ENCODE measurements around the gene HNRNPD. TPM values are rescaled to one million over a fixed set of nuclear protein-coding genes. Genes with fewer than 3 reads are reported as not detected.
A peak's percentile ranks its signal among the peaks of the same experiment; 100 is the strongest.
"Not testable (repeated sequence)": the region's sequence is repeated elsewhere in the genome, so short reads cannot be mapped to it uniquely, and the experiment has no call there.

HNRNPD gene, protein sequence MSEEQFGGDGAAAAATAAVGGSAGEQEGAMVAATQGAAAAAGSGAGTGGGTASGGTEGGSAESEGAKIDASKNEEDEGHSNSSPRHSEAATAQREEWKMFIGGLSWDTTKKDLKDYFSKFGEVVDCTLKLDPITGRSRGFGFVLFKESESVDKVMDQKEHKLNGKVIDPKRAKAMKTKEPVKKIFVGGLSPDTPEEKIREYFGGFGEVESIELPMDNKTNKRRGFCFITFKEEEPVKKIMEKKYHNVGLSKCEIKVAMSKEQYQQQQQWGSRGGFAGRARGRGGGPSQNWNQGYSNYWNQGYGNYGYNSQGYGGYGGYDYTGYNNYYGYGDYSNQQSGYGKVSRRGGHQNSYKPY
- 100 to 1,000 TPM; 241 to 437 TPM for total RNA-seq

DNA sequence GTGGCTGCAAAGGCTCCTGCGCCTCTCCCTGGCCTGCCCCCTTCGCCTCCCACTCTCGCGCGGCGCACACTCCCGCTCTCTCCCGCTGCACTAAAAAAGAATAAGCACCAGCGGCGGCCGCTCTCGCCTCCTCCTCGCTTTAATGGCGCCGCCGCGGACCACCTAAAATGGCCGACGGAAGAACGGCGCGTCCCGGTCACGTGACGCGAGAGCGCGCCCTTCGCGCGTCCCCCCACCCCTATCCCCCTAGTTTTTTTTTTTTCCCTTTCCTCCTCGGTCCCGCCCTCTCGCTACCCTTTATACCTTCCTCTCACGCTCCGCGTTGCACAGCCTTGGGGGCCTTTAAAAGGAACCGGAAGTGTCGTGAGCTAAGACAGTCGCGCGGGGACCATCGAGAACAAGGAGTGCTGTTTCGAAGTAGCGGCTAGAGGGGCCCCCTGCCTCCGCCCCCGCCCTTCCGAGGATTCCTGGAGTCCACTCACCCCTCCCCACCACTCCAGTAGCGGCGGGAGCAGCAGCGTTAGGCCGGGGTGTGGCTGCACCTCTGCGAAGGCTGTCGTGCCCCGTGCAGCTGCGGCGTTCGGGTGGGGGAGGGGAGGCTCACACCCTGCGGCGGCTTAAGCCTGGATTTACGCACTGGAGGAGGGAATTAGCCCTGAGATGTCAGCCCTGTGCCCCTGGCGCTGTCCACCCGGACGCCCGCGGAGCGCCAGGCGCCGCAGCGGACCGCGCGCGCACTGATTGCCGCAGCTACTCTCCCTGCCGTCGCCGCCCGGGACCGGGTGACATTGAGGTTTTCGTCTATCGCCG, at the start of gene HNRNPD:
TSS of gene HNRNPD (minus strand) at position 176 of the 810 bp plus-strand sequence. CDS start 313 bp downstream, outside the sequence.
- Mint-ChIP-seq H3K9me3 (no peaks in the 10 kb centered on the region), H3K27ac (peak within 1 kb of the TSS; percentile 94), H3K36me3 (ENCODE audit: low read depth) (peaks cover 74% of the 10 kb centered on the region), H3K4me3 (peak within 1 kb of the TSS; percentile 100), H3K27me3 (no peaks in the 10 kb centered on the region), H3K4me1 (peaks cover 26% of the 10 kb centered on the region)
- ATAC-seq (replicated peaks): peak; percentile 89

DNA sequence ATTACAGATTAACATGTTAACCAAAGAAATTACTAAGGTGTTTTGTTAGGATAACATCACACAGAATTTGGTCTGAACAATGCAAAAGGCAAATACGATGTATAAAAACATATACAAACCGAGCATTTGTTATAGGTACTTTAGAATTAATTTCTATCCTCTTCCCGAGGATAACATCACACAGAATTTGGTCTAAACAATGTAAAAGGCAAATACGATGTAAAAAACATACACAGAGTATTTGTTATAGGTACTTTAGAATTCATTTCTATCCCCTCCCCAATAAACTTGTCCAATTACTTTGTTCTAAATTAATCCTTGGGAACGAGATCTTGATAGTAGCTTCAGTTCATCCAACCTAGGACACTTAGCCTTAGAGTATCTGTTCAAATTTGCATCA, 48.8 kb upstream of the HNRNPD start:
- ATAC-seq (replicated peaks): no peak
- Mint-ChIP-seq H3K4me3 (no peak overlapping the region), H3K9me3 (no peaks in the 10 kb centered on the region), H3K36me3 (ENCODE audit: low read depth) (peaks cover 57% of the 10 kb centered on the region), H3K4me1 (peaks cover 31% of the 10 kb centered on the region), H3K27me3 (no peaks in the 10 kb centered on the region), H3K27ac (no peak overlapping the region)

DNA sequence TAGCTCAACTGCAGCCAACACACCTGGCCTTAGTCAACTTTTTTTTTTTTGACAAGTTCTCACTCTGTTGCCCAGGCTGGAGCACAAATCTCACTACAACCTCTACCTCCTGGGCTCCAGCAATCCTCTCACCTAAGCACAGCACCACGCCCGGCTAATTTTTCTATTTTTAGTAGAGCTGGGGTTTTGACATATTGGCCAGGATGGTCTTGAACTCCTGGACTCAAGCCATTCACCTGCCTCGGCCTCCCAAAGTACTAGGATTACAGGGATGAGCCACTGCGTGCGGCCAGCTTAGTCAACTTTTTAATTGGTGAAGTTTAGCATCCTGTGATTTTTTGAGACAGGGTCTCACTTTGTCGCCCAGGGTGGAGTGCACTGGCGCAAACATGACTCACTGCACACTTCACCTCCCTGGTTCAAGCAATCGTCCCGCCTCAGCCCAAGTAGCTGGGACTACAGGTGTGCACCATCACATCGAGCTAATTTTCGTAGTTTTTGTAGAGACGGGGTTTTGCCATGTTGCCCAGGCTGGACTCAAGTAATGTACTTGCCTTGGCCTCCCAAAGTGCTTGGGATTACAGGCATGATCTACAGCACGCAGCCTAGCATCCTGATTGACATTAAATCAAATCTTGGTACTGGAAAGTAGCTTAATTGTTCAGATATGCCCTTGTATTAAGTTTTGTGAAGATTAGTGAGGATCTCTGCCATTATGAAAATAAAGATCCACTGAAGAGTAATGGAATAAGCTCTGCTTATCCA, 48.2 kb upstream of the HNRNPD start:
- H3K9me3 Mint-ChIP-seq: no peaks in the 10 kb centered on the region
- H3K4me1 Mint-ChIP-seq: peaks cover 24% of the 10 kb centered on the region
- no peak overlapping the region for H3K4me3 Mint-ChIP-seq
- peaks cover 50% of the 10 kb centered on the region for H3K36me3 Mint-ChIP-seq (ENCODE audit: low read depth)
- H3K27ac Mint-ChIP-seq: no peak overlapping the region
- no peak for ATAC-seq (replicated peaks)
- no peaks in the 10 kb centered on the region for H3K27me3 Mint-ChIP-seq

DNA sequence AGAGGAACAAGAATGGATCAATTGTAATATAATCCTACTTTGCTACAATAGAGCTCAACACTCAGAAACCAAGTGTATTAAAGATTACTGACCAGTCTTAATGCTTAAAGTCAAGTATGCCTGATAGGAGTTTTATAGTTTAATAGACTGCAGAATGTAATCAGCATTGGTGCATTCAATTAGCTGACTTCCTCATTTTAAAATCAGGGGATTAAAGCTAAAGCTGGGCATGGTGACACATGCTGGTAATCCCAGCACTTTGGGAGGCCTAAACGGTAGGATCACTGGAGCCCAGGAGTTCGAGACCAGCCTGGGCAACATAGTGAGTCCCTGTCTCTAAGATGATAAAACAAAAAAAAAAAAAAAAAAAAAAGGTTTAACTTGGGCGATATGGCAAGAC, 45.7 kb upstream of the HNRNPD start:
- H3K4me3 Mint-ChIP-seq: no peak overlapping the region
- no peaks in the 10 kb centered on the region for H3K27me3 Mint-ChIP-seq
- H3K36me3 Mint-ChIP-seq (ENCODE audit: low read depth): peaks cover 25% of the 10 kb centered on the region
- ATAC-seq (replicated peaks): no peak
- H3K9me3 Mint-ChIP-seq: no peaks in the 10 kb centered on the region
- H3K4me1 Mint-ChIP-seq: peaks cover 14% of the 10 kb centered on the region
- H3K27ac Mint-ChIP-seq: no peak overlapping the region

DNA sequence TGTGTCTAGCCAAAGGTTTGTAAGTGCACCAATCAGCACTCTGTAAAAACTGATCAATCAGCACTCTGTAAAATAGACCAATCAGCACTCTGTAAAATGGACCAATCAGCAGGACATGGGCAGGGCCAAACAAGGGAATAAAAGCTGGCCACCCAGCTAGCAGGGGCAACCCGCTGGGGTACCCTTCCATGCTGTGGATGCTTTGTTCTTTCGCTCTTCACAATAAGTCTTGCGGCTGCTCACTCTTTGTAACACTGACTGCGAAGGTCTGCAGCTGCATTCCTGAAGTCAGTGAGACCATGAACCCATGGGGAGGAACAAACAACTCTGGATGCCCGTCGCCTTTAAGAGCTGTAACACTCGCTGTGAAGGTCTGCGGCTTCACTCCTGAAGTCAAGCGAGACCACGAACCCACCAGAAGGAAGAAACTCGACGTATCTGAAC, 42.2 kb upstream of the HNRNPD start:
- H3K4me3 Mint-ChIP-seq: no peak overlapping the region

DNA sequence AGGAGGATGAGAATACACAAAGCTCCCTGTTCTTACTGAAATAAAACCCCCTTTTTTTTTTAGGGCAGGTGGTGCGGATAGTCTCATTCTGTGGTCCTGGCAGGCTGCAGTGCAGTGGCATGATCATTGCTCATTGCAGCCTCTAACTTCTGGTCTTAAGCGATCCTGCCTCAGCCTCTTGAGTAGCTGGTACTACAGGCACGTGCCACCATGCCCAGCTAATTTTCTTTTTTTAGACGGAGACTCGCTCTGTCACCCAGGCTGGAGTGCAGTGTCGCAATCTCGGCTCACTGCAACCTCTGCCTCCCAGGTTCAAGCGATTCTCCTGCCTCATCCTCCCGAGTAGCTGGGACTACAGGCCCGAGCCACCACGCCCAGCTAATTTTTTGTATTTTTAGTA, 41.3 kb upstream of the HNRNPD start:
- H3K27me3 Mint-ChIP-seq; H3K4me1 Mint-ChIP-seq; H3K27ac Mint-ChIP-seq; H3K9me3 Mint-ChIP-seq; H3K36me3 Mint-ChIP-seq (ENCODE audit: low read depth); H3K4me3 Mint-ChIP-seq; ATAC-seq (replicated peaks): not testable (repeated sequence)

More for the DNA sequence above, 42.2 kb upstream of the HNRNPD start:
- Mint-ChIP-seq H3K27me3 (no peaks in the 10 kb centered on the region), H3K4me1 (no peaks in the 10 kb centered on the region), H3K36me3 (ENCODE audit: low read depth) (no peaks in the 10 kb centered on the region), H3K27ac (no peak overlapping the region), H3K9me3 (peaks cover 4% of the 10 kb centered on the region)
- ATAC-seq (replicated peaks): no peak

DNA sequence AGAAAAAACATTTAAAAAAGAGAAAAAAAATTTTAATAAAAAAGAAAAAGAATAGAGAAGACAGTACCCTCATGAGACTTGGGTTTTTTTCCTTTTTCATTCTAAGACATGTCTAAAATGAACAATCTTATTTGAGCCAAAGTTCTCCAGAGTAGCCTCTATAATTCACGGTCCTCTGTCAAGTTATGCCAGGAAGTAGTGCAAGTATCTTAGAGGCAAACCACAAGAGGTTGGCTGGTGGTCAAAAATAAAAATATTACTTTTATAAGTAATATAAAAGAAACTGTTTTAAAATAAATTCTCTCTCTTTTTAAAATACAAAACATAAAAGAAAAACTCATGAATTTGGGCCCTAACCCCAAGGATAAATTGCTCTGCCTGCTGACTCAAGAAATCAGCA, 29.9 kb upstream of the HNRNPD start:
- no peak for ATAC-seq (replicated peaks)
- no peaks in the 10 kb centered on the region for H3K36me3 Mint-ChIP-seq (ENCODE audit: low read depth)
- no peaks in the 10 kb centered on the region for H3K9me3 Mint-ChIP-seq
- peaks cover 5% of the 10 kb centered on the region for H3K27me3 Mint-ChIP-seq
- H3K4me3 Mint-ChIP-seq: no peak overlapping the region
- no peaks in the 10 kb centered on the region for H3K4me1 Mint-ChIP-seq
- H3K27ac Mint-ChIP-seq: no peak overlapping the region

DNA sequence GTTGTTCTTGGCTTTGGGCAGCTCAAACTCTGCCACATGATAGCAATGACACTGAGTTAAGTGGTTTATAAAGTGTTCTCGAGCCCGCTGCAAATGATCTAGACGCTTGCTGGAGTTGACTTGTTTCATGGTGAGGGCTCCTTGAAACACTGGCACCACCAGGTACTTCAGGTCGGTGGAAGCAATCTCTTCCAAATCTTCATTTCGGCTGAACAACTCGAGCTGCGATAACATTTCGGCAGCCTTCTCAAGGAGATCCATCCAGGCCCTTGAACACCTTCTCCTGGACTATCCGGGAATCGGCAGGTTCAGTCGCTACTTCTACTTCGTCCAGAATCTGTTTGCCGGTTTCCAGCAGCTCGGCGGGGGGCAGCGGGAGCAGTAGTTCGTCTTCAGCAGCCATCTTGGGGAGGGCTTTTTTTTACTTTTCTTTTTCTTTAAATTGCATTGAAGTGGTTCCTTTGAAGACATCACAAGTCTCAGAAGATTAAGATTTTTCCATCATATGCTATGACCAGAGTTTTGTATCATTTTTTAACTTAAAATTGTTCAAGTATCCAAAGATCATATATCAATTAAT, 28.5 kb upstream of the HNRNPD start:
- Mint-ChIP-seq H3K4me3 (no peak overlapping the region), H3K27me3 (peaks cover 5% of the 10 kb centered on the region), H3K4me1 (no peaks in the 10 kb centered on the region), H3K36me3 (ENCODE audit: low read depth) (no peaks in the 10 kb centered on the region), H3K9me3 (no peaks in the 10 kb centered on the region), H3K27ac (no peak overlapping the region)
- ATAC-seq (replicated peaks): no peak

DNA sequence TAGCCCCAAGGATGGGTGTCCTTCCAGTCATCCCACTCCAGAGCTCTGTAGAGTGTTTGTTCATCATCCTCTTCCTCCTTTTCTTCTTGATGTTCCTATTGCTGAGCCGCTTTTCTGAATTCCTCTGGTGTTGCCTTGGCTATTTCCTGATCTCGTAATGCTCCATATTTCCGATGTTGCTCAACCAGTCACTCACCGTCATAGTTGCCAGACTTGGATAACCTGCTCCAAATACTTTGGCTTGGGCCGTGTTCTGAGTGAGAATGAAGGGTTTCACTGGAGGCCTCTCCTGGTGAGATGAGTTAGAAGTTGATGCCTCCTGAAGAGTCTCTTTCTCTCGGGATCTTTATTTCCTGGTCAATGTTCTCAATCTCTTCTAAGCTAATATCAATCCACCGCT, 27.8 kb upstream of the HNRNPD start:
- Mint-ChIP-seq H3K36me3 (ENCODE audit: low read depth) (no peaks in the 10 kb centered on the region), H3K27ac (no peak overlapping the region), H3K9me3 (no peaks in the 10 kb centered on the region), H3K4me3 (no peak overlapping the region), H3K27me3 (peaks cover 5% of the 10 kb centered on the region), H3K4me1 (no peaks in the 10 kb centered on the region)
- ATAC-seq (replicated peaks): no peak

DNA sequence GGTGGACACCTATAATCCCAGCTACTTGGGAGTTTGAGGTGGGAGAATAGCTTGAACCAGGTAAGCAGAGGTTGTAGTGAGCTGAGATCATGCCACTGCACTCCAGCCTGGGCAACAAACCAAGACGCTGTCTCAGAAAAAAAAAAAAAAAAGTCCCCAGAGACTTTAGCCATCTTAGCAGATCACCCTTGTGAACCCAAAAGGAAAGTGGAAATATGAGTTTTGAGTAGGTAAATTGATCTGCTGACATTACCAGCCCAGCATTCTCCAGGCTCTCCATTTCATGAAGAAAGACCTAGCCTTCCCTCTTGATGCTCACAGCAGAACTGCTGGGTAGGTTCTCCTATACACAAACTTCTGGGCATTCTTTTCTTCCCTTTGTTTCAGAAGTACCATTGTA, 24.5 kb upstream of the HNRNPD start:
- Mint-ChIP-seq H3K9me3 (no peaks in the 10 kb centered on the region), H3K27ac (no peak overlapping the region), H3K4me3 (no peak overlapping the region), H3K36me3 (ENCODE audit: low read depth) (no peaks in the 10 kb centered on the region), H3K27me3 (peaks cover 5% of the 10 kb centered on the region), H3K4me1 (no peaks in the 10 kb centered on the region)
- no peak for ATAC-seq (replicated peaks)

DNA sequence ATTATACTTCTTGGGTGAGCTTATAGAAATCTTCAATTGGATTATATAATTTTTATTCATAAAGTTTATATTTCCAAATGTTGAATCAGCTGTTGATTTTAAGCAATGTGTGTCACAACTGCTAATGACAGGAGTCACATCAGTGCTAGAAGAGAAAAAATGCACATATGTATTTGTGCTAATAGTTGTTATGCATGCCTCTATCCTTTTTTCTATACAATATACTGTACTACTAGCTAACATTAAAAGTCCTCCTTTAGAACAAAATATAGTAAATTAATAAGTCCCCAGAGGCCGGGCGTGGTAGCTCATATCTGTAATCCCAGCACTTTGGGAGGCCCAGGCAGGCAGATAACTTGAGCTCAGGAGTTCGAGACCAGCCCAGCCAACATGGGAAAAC, 23.7 kb upstream of the HNRNPD start:
- peaks cover 5% of the 10 kb centered on the region for H3K27me3 Mint-ChIP-seq
- no peaks in the 10 kb centered on the region for H3K36me3 Mint-ChIP-seq (ENCODE audit: low read depth)
- H3K27ac Mint-ChIP-seq: no peak overlapping the region
- no peaks in the 10 kb centered on the region for H3K4me1 Mint-ChIP-seq
- no peak overlapping the region for H3K4me3 Mint-ChIP-seq
- ATAC-seq (replicated peaks): no peak
- no peaks in the 10 kb centered on the region for H3K9me3 Mint-ChIP-seq

DNA sequence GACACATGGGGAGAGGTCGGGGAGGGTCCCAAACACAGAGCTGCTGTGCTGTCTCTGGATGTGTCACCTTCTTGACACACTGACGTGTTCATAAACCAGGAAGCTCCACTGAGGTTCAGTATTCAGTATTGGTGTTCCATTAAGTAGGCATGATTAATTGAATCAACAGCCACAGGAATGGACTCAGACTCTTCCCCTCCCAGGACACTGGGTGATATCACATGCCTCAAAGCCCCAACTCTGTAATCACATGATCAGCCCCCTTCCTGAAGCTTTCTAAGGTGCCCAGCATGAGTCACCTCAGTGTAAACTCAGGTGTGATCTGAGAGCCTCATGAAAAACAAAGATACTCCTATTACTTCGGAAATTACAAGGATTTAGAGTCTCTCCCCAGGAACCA, 21.1 kb upstream of the HNRNPD start:
- Mint-ChIP-seq H3K36me3 (ENCODE audit: low read depth) (no peaks in the 10 kb centered on the region), H3K27ac (no peak overlapping the region), H3K9me3 (no peaks in the 10 kb centered on the region)

DNA sequence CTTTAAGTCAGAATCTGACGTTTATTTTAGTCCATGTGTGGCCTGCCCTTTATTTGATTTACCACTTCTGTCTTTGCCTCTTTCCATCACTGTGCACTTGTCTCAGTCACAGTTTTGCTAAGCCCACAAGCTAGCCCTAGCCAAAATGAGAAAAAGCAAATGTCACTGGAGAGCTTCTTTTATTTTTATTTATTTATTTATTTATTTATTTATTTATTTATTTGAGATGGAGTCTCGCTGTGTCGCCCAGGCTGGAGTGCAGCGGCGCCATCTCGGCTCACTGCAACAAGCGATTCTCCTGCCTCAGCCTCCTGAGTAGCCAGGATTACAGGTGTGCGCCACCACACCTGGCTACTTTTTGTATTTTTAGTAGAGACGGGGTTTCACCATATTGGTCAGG, 16.3 kb upstream of the HNRNPD start:
- H3K9me3 Mint-ChIP-seq, H3K27ac Mint-ChIP-seq: not testable (repeated sequence)

More for the DNA sequence above, 21.1 kb upstream of the HNRNPD start:
- Mint-ChIP-seq H3K4me1 (no peaks in the 10 kb centered on the region), H3K27me3 (no peaks in the 10 kb centered on the region), H3K4me3 (no peak overlapping the region)
- ATAC-seq (replicated peaks): no peak

DNA sequence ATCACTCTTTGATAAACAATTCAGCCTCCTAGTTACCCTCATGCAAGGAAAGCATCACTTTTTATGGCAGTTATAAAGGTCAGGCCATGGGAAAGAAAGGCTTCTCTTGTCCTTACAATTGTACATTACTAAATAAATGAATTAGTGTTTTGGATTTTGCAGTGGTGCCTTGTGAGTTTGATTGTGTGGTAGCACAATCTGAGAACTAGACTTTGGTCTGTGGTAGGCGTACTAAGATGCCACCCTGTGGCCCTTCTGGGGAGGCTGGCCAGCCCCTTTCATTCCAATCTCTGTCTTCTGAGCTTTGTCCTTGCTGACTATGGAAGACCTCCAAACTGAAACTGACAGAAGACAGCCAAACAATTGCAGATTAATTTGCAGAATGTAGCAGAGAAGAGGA, 14.6 kb upstream of the HNRNPD start:
- Mint-ChIP-seq H3K27me3 (peaks cover 8% of the 10 kb centered on the region), H3K4me3 (no peak overlapping the region), H3K4me1 (no peaks in the 10 kb centered on the region), H3K36me3 (ENCODE audit: low read depth) (no peaks in the 10 kb centered on the region), H3K9me3 (no peaks in the 10 kb centered on the region), H3K27ac (no peak overlapping the region)
- no peak for ATAC-seq (replicated peaks)

More for the DNA sequence above, 16.3 kb upstream of the HNRNPD start:
- not testable (repeated sequence) for H3K36me3 Mint-ChIP-seq (ENCODE audit: low read depth); H3K27me3 Mint-ChIP-seq; ATAC-seq (replicated peaks); H3K4me3 Mint-ChIP-seq; H3K4me1 Mint-ChIP-seq
